ENCODE measurements around the gene ILF2.

DNA sequence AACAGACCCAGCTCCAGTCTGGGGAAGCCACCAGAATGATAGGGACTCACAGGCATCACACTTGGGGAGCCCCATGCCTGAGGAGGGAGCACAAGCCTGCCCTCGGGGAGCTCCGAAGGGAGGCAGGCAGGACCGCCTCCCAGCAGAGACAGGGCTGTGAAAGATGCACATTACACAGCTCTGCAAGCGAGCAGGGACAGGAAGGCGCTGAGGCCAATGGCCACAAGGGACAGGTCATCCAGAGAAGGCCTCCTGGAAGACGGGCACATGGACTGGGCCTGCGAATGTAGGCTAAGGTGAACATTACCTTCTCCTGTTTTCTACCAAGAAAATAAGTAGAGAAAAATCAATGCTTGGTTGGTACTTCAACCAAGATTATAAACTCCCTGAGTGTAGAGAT is 11.9 kb upstream of the ILF2 start:
- TF ChIP-seq POLR2A (IDR thresholded peaks at IDR 0.05; ENCODE audit: low read depth, low read length) = no peak
- no peak for TF ChIP-seq TAF1 (IDR thresholded peaks at IDR 0.05; ENCODE audit: borderline replicate concordance, low read depth, low read length)

Measured in GM12892 (cell line).